SKM-1 treated with dmso at 0.1 percent for 144 hours (cell line): ENCODE results near the gene TUSC2.
"Not testable (repeated sequence)": the region's sequence is repeated elsewhere in the genome, so short reads cannot be mapped to it uniquely, and the experiment has no call there.

Experiments used
- DNase-seq: peaks from one replicate; lab custom pipeline; 2025; ENCODE audit not compliant: unreplicated experiment; lab: John Stamatoyannopoulos, UW

The TUSC2 gene

GRCh38 chr3:50319181-50319893 lies 8.7 kb downstream of the TUSC2 start:
- DNase-seq = no peak

- no peak for DNase-seq
Observed at GRCh38 chr3:50318615-50319014, 9.4 kb downstream of the TUSC2 start.

GRCh38 chr3:50318163-50318562 lies 9.9 kb downstream of the TUSC2 start:
- no peak for DNase-seq

- DNase-seq = no peak
Observed at GRCh38 chr3:50317300-50317699, 10.7 kb downstream of the TUSC2 start.

- no peak for DNase-seq
Observed at GRCh38 chr3:50316657-50317242, 11.3 kb downstream of the TUSC2 start.

GRCh38 chr3:50314816-50315215 lies 13.2 kb downstream of the TUSC2 start:
- no peak for DNase-seq

- no peak for DNase-seq
Observed at GRCh38 chr3:50314342-50314741, 13.7 kb downstream of the TUSC2 start.

GRCh38 chr3:50312041-50312440 lies 16.0 kb downstream of the TUSC2 start:
- not testable (repeated sequence) for DNase-seq

- DNase-seq = no peak
Observed at GRCh38 chr3:50304601-50305000, 23.4 kb downstream of the TUSC2 start.

GRCh38 chr3:50303013-50303815 lies 24.8 kb downstream of the TUSC2 start, which contains the start of gene HYAL1:
Gene HYAL1, minus strand, starts transcription at chr3:50303574. Its CDS starts 618 bp downstream, at chr3:50302956.
- no peak for DNase-seq

- no peak for DNase-seq
Observed at GRCh38 chr3:50302095-50303012, 25.7 kb downstream of the TUSC2 start.

GRCh38 chr3:50300681-50301254 lies 27.3 kb downstream of the TUSC2 start:
- DNase-seq = no peak

- DNase-seq = peak; percentile 77
Observed at GRCh38 chr3:50299929-50300680, 27.9 kb downstream of the TUSC2 start.

- no peak for DNase-seq
Observed at GRCh38 chr3:50299638-50299928, 28.4 kb downstream of the TUSC2 start.

GRCh38 chr3:50298836-50299637 lies 29.0 kb downstream of the TUSC2 start, which contains the start of the genes HYAL3 and NAA80:
Gene HYAL3, minus strand, starts transcription at chr3:50299405. Its CDS starts 3,803 bp downstream, at chr3:50295602.
Gene NAA80, minus strand, starts transcription at chr3:50299405. Its CDS starts 1,942 bp downstream, at chr3:50297463.
- DNase-seq = peak; percentile 99

- DNase-seq = peak; percentile 24
Observed at GRCh38 chr3:50297896-50298725, 29.9 kb downstream of the TUSC2 start.

- DNase-seq = no peak
Observed at GRCh38 chr3:50297384-50297775, 30.6 kb downstream of the TUSC2 start.
